HCT116 (cell line): ENCODE results near the gene CEMP1. TPM values are rescaled to one million over a fixed set of nuclear protein-coding genes. Genes with fewer than 3 reads are reported as not detected.

ENCODE experiments used
- ATAC-seq: fragments of 200-7000 bp; cut with Tn5 transposase; 2 replicates; pipeline ENCODE4 v1.9.1; 2020; ENCODE audit warnings: mild to moderate bottlenecking, moderate library complexity
- BruUV-seq: library from RNA; stranded (reverse); fragments of 400-500 nt; replicated peaks from 2 replicates; lab custom pipeline; 2021; lab: Mats Ljungman, UMichigan
- CTCF ChIA-PET: fragments of 300-600 bp; sonication (Branson Sonifier 250); formaldehyde crosslinking; loops from one replicate; lab custom pipeline; 2021; ENCODE audit warnings: antibody characterized with exemption; lab: Charles Lee
- POLR2A ChIA-PET: fragments of 300-600, 350-600 bp; sonication (Branson Sonifier 250); formaldehyde crosslinking; loops from one replicate; lab custom pipeline; 2021; ENCODE audit warnings: antibody characterized with exemption; lab: Charles Lee
- RAD21 ChIA-PET, 2 experiments: fragments of 300-600 bp; sonication (Branson Sonifier 250); formaldehyde crosslinking; loops; one replicate each; lab custom pipeline; 2023; ENCODE audit warnings: low total read pairs in 2 of 2; ENCODE audit not compliant: uncharacterized antibody in 2 of 2, unreplicated experiment in 2 of 2, low non-redundant PET in 1 of 2; lab: Charles Lee
- DNase-seq: peaks from one replicate; pipeline ENCODE4 v3.0.0-alpha.2; 2010; ENCODE audit warnings: low read depth, low spot score
- H2AFZ ChIP-seq: fragments of 200-600 bp; shearing (Covaris generic), sonication (generic); 2 replicates; pipeline ENCODE4 v1.6.1; 2017; ENCODE audit warnings: low read depth, mixed run types, mixed read lengths, antibody characterized with exemption, low read length; ENCODE audit not compliant: poor library complexity, severe bottlenecking
- H3K27ac ChIP-seq: 2 replicates; pipeline ENCODE4 v1.5.1; 2012; ENCODE audit warnings: low read depth, low read length
- H3K27me3 ChIP-seq: fragments of 200-600 bp; sonication (generic); 2 replicates; pipeline ENCODE4 v1.6.1; 2016; ENCODE audit warnings: mixed run types, low read length, mixed read lengths; ENCODE audit not compliant: insufficient read depth
- H3K36me3 ChIP-seq, 2 experiments: fragments of 200-500 bp in 1 of 2; fragments of 200-600 bp in 1 of 2; sonication (Bioruptor generic) in 1 of 2; sonication (generic) in 1 of 2; 2 replicates each; pipeline versions ENCODE4 v1.5.1 to v1.6.1; 2014 to 2016; ENCODE audit warnings: low read length in 2 of 2, inconsistent platforms in 1 of 2, mixed read lengths in 1 of 2, mixed run types in 1 of 2; ENCODE audit not compliant: insufficient read depth in 2 of 2, control insufficient read depth in 1 of 2
- H3K4me1 ChIP-seq, 2 experiments: fragments of 200-600 bp in 1 of 2; sonication (generic) in 1 of 2; 2 replicates each; pipeline versions ENCODE4 v1.5.1 to v1.6.1; 2012 to 2017; ENCODE audit warnings: low read length in 2 of 2, inconsistent platforms in 1 of 2, mild to moderate bottlenecking in 1 of 2, mixed read lengths in 1 of 2, mixed run types in 1 of 2, moderate library complexity in 1 of 2; ENCODE audit not compliant: insufficient read depth in 2 of 2, control insufficient read depth in 1 of 2
- H3K4me2 ChIP-seq: fragments of 200-600 bp; sonication (generic); 2 replicates; pipeline ENCODE4 v1.6.1; 2017; ENCODE audit warnings: mixed run types, low read length, mixed read lengths
- H3K4me3 ChIP-seq, 2 experiments: fragments of 200-600 bp in 1 of 2; sonication (generic) in 1 of 2; replicated peaks in 1 of 2; 2 replicates each; pipeline ENCODE4 v1.5.1; 2011 to 2016; ENCODE audit warnings: low read length in 2 of 2, control low read depth in 1 of 2, low read depth in 1 of 2, mild to moderate bottlenecking in 1 of 2, mixed read lengths in 1 of 2, mixed run types in 1 of 2
- H3K79me2 ChIP-seq: fragments of 200-600 bp; sonication (generic); 2 replicates; pipeline ENCODE4 v1.6.1; 2017; ENCODE audit warnings: mild to moderate bottlenecking, mixed run types, low read length, moderate library complexity, mixed read lengths; ENCODE audit not compliant: insufficient read depth
- H3K9ac ChIP-seq: fragments of 200-600 bp; sonication (generic); 2 replicates; pipeline ENCODE4 v1.6.1; 2016; ENCODE audit warnings: low read length, mixed read lengths
- H3K9me2 ChIP-seq: fragments of 200-600 bp; sonication (generic), shearing (Covaris generic); 2 replicates; pipeline ENCODE4 v1.6.1; 2017; ENCODE audit warnings: mixed run types, mild to moderate bottlenecking, moderate library complexity; ENCODE audit not compliant: insufficient read depth
- H3K9me3 ChIP-seq, 2 experiments: fragments of 200-500 bp in 1 of 2; fragments of 200-600 bp in 1 of 2; sonication (Bioruptor generic) in 1 of 2; sonication (generic) in 1 of 2; 2 replicates each; pipeline ENCODE4 v1.6.1; 2014 to 2017; ENCODE audit warnings: low read length in 2 of 2, mixed read lengths in 2 of 2, inconsistent platforms in 1 of 2, low read depth in 1 of 2, mild to moderate bottlenecking in 1 of 2, mixed run types in 1 of 2, moderate library complexity in 1 of 2; ENCODE audit not compliant: control insufficient read depth in 1 of 2, insufficient read depth in 1 of 2
- H4K20me1 ChIP-seq: fragments of 200-600 bp; sonication (generic), shearing (Covaris generic); 2 replicates; pipeline ENCODE4 v1.6.1; 2017; ENCODE audit warnings: mixed run types, mild to moderate bottlenecking, moderate library complexity; ENCODE audit not compliant: insufficient read depth
- CBX3 ChIP-seq: IDR thresholded peaks from 2 replicates; pipeline ENCODE4 v1.6.1; 2012; ENCODE audit warnings: low read depth
- ELF1 ChIP-seq: IDR thresholded peaks from 2 replicates; pipeline ENCODE4 v1.6.1; 2012; ENCODE audit warnings: low read depth, borderline replicate concordance
- EZH2 ChIP-seq: fragments of 200-600 bp; sonication (generic); IDR thresholded peaks from 2 replicates; pipeline ENCODE4 v1.6.1; 2017; ENCODE audit warnings: antibody characterized with exemption, mixed run types
- EZH2phosphoT487 ChIP-seq: fragments of 200-600 bp; IDR thresholded peaks from 2 replicates; pipeline ENCODE4 v1.6.1; 2018; ENCODE audit warnings: antibody characterized with exemption, borderline replicate concordance
- FOSL1 ChIP-seq: IDR thresholded peaks from 2 replicates; pipeline ENCODE4 v1.6.1; 2012; ENCODE audit warnings: low read depth
- JUND ChIP-seq: IDR thresholded peaks from 2 replicates; pipeline ENCODE4 v1.6.1; 2012
- MAX ChIP-seq: IDR thresholded peaks from 2 replicates; pipeline ENCODE4 v1.6.1; 2012
- RAD21 ChIP-seq: IDR thresholded peaks from 2 replicates; pipeline ENCODE4 v1.6.1; 2012; ENCODE audit warnings: low read depth, mild to moderate bottlenecking
- SIN3A ChIP-seq: IDR thresholded peaks from 2 replicates; pipeline ENCODE4 v1.6.1; 2012; ENCODE audit warnings: low read depth
- SRF ChIP-seq: IDR thresholded peaks from 2 replicates; pipeline ENCODE4 v1.6.1; 2012; ENCODE audit warnings: low read depth
- TCF7L2 ChIP-seq: IDR thresholded peaks from 2 replicates; pipeline ENCODE4 v1.7.0; 2011; ENCODE audit warnings: borderline replicate concordance, inconsistent platforms; ENCODE audit not compliant: insufficient read depth, insufficient read length; ENCODE audit errors: extremely low read depth
- YY1 ChIP-seq: IDR thresholded peaks from 2 replicates; pipeline ENCODE4 v1.6.1; 2011; ENCODE audit warnings: low read length, low read depth, moderate library complexity, mild to moderate bottlenecking; ENCODE audit not compliant: insufficient replicate concordance; ENCODE audit errors: extremely low read depth
- ZFX ChIP-seq: fragments of 450-650 bp; IDR thresholded peaks from 2 replicates; pipeline ENCODE4 v1.6.1; 2017
- ZNF274 ChIP-seq: fragments of 200-500 bp; sonication (Bioruptor generic); IDR thresholded peaks from 2 replicates; pipeline ENCODE4 v1.6.1; 2014; ENCODE audit warnings: mild to moderate bottlenecking, low read depth, low read length, inconsistent platforms
- intact Hi-C: fragments of 100-400 bp; cut with micrococcal nuclease; formaldehyde crosslinking; loops from 2 replicates; pipeline ENCODE4 v1.10.0; 2022
- total RNA-seq: library from RNA; stranded (reverse); gene quantifications from one replicate; pipeline ENCODE4 v1.2.1, GENCODE V29; 2021; ENCODE audit not compliant: unreplicated experiment
- TF ChIP-seq, protein P1 (sequence below): IDR thresholded peaks from 2 replicates; pipeline ENCODE4 v1.6.1; 2012
- TF ChIP-seq, protein P2 (sequence below), 3 experiments: fragments of 200-600 bp in 1 of 3; sonication (generic) in 1 of 3; IDR thresholded peaks in 2 of 3; conservative IDR thresholded peaks in 1 of 3; 2 replicates each; pipeline ENCODE4 v1.5.1; 2012 to 2017; ENCODE audit warnings: low read depth in 2 of 3, low read length in 2 of 3, antibody characterized with exemption in 1 of 3, borderline replicate concordance in 1 of 3, control low read depth in 1 of 3, mild to moderate bottlenecking in 1 of 3, mixed read lengths in 1 of 3, mixed run types in 1 of 3, moderate library complexity in 1 of 3; ENCODE audit not compliant: insufficient read depth in 1 of 3
- TF ChIP-seq, protein P3 (sequence below): IDR thresholded peaks from 2 replicates; pipeline ENCODE4 v1.6.1; 2011; ENCODE audit warnings: mild to moderate bottlenecking, low read length, moderate library complexity; ENCODE audit not compliant: insufficient replicate concordance; ENCODE audit errors: extremely low read depth

The CEMP1 gene
- total RNA-seq, 1 experiment from 2014 or later = 0.32 TPM

- ChIA-PET CTCF (no interaction called here), POLR2A (interaction anchor here (0.7 kb wide), 1 partner anchor 375 kb away, joined by 3 read pairs; the partner anchor contains the start of gene TRAF7), RAD21 (no interaction called here)
- no peaks in the 10 kb centered on the region for H4K20me1 ChIP-seq
- H3K9me2 ChIP-seq = no peaks in the 10 kb centered on the region
- BruUV-seq = no TSS peak
- H3K79me2 ChIP-seq = peaks cover 6% of the 10 kb centered on the region
- H2AFZ ChIP-seq = no peak overlapping the region
- peak overlapping the region; percentile 97 for H3K4me2 ChIP-seq
- peaks cover 6 to 32% of the 10 kb centered on the region in 2 experiments; a peak in 3 of 4 replicates for H3K4me1 ChIP-seq
- H3K9me3 ChIP-seq = no peaks in the 10 kb centered on the region
- DNase-seq (no peak), ATAC-seq (no peak)
- 0 out of 4 replicates have a peak overlapping the region, but pooled peaks of 1 of the 2 experiments have one; percentile 67 for H3K4me3 ChIP-seq
- peaks cover 3 to 22% of the 10 kb centered on the region in 2 experiments; a peak in 2 of 4 replicates for H3K36me3 ChIP-seq
- peak overlapping the region; percentile 93 for H3K27ac ChIP-seq
- no peak for TF ChIP-seq ELF1
- TF ChIP-seq RAD21 = no peak
- TF ChIP-seq, protein P1, sequence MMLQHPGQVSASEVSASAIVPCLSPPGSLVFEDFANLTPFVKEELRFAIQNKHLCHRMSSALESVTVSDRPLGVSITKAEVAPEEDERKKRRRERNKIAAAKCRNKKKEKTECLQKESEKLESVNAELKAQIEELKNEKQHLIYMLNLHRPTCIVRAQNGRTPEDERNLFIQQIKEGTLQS = no peak
- no peak for TF ChIP-seq TCF7L2
- no peak for TF ChIP-seq SIN3A
- TF ChIP-seq ZNF274 = no peak
- TF ChIP-seq, protein P2, sequence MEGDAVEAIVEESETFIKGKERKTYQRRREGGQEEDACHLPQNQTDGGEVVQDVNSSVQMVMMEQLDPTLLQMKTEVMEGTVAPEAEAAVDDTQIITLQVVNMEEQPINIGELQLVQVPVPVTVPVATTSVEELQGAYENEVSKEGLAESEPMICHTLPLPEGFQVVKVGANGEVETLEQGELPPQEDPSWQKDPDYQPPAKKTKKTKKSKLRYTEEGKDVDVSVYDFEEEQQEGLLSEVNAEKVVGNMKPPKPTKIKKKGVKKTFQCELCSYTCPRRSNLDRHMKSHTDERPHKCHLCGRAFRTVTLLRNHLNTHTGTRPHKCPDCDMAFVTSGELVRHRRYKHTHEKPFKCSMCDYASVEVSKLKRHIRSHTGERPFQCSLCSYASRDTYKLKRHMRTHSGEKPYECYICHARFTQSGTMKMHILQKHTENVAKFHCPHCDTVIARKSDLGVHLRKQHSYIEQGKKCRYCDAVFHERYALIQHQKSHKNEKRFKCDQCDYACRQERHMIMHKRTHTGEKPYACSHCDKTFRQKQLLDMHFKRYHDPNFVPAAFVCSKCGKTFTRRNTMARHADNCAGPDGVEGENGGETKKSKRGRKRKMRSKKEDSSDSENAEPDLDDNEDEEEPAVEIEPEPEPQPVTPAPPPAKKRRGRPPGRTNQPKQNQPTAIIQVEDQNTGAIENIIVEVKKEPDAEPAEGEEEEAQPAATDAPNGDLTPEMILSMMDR (IDR thresholded peaks at IDR 0.05 in 2 of 3, conservative IDR thresholded peaks at IDR 0.05 in 1 of 3; ENCODE audit: borderline replicate concordance in 1 of 3, insufficient read depth in 1 of 3, low read depth in 2 of 3, low read length in 2 of 3) = no peak
- TF ChIP-seq YY1 = no peak
- no peak for TF ChIP-seq EZH2
- TF ChIP-seq EZH2phosphoT487 = no peak
- TF ChIP-seq, protein P3, sequence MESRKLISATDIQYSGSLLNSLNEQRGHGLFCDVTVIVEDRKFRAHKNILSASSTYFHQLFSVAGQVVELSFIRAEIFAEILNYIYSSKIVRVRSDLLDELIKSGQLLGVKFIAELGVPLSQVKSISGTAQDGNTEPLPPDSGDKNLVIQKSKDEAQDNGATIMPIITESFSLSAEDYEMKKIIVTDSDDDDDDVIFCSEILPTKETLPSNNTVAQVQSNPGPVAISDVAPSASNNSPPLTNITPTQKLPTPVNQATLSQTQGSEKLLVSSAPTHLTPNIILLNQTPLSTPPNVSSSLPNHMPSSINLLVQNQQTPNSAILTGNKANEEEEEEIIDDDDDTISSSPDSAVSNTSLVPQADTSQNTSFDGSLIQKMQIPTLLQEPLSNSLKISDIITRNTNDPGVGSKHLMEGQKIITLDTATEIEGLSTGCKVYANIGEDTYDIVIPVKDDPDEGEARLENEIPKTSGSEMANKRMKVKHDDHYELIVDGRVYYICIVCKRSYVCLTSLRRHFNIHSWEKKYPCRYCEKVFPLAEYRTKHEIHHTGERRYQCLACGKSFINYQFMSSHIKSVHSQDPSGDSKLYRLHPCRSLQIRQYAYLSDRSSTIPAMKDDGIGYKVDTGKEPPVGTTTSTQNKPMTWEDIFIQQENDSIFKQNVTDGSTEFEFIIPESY = no peak
- TF ChIP-seq ZFX = no peak
- no peak for TF ChIP-seq JUND
- no peak for TF ChIP-seq CBX3
- no peak for TF ChIP-seq FOSL1
- no peak for TF ChIP-seq MAX
- no peak for TF ChIP-seq SRF
- H3K9ac ChIP-seq = peak overlapping the region; percentile 86
- intact Hi-C loops = no loop called here
- H3K27me3 ChIP-seq = no peaks in the 10 kb centered on the region
Observed at GRCh38 chr16:2530629-2531318, 434 bp downstream of the CEMP1 start.
